Stimulated activated naive CD8-positive, alpha-beta T cell treated with anti-CD3 and anti-CD28 coated beads, Interleukin-15, Interleukin-2, amounts not matched to agents 100 ng/mL and 50 ng/mL, for 24 hours (primary cell): ENCODE data around the gene PRPF19.

ENCODE experiments used
- H3K27ac Mint-ChIP-seq: one replicate; pipeline ENCODE4 v1.8.0; 2021; ENCODE audit warnings: mild to moderate bottlenecking, mixed read lengths
- H3K27me3 Mint-ChIP-seq: one replicate; pipeline ENCODE4 v1.8.0; 2021; ENCODE audit warnings: mixed read lengths
- H3K36me3 Mint-ChIP-seq: one replicate; pipeline ENCODE4 v1.8.0; 2021; ENCODE audit warnings: low read depth, mixed read lengths
- H3K4me1 Mint-ChIP-seq: one replicate; pipeline ENCODE4 v1.8.0; 2021; ENCODE audit warnings: low read depth, mixed read lengths
- H3K4me3 Mint-ChIP-seq: one replicate; pipeline ENCODE4 v1.8.0; 2021; ENCODE audit warnings: mild to moderate bottlenecking, mixed read lengths
- H3K9me3 Mint-ChIP-seq: one replicate; pipeline ENCODE4 v1.8.0; 2021; ENCODE audit warnings: mixed read lengths

PRPF19 gene

DNA sequence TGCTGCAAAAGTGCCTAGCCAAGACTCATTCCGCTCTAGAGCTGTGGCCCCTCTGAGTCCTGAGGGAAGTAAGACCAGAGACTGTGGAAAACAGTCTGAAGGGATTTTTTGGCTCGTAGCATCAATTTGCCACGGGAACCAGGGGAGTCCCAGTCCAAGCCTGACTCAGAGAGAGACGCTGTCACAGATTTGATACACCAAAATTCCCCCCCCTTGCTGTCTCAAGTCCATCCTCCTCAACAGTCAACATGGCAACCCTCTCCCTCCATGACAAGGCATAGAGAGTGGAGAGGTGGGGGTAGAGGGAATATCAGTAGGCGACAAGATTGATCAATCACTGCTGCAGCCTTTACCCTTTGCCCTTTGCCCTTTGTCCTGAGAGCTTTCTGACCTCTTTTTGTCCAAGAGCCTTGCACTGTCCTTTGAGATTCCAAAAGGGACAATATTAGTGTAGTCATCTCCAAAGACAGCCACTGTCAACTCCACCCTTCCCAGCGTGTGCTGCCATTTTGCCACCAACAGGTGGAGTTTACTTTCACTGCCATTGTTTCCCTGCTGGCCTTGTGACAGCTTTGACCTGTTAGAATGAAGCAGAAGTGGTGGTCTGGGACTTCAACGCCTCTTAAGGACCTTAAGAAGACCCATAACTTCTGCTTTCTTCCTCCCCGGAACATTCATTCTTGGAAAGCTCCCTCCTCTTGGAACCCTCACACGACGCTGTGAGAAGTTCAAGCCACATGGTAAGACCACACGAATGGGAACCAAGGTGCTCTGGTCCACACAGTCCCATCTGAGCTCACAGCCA lies 38.3 kb upstream of the PRPF19 start:
- Mint-ChIP-seq H3K27ac (peak overlapping the region; percentile 34), H3K4me3 (no peak overlapping the region), H3K36me3 (peaks cover 5% of the 10 kb centered on the region), H3K27me3 (no peaks in the 10 kb centered on the region), H3K4me1 (peaks cover 11% of the 10 kb centered on the region), H3K9me3 (no peaks in the 10 kb centered on the region)

DNA sequence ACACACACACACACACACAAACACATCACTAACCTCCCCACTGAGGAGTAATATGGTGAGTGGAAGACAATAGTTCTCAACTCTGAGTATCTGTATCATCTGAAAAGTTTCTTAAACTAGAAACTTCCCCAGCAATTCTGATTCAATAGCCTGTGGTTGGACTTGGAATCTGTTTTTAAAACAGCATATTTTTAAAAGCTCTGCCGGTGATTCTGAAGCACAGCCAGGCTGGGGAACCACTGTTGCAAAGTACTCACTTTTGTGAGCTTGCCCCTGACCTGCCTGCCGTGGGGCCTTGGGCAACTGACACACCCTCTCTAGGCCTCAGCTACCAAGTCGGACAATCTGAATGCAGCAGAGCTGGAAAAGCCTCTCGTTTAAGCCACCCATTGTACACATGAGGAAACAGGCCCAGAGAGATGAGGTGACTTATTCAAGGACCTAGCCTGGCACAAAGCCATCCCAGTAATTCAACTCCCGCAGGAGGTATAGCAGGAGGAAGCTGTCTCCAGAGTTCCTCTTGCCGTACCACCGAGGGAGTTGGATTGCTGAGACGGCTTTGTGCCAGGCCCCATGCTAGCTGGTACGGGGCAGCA lies 36.7 kb upstream of the PRPF19 start:
- H3K27ac Mint-ChIP-seq, result no peak overlapping the region
- H3K27me3 Mint-ChIP-seq, result no peaks in the 10 kb centered on the region
- peaks cover 5% of the 10 kb centered on the region for H3K36me3 Mint-ChIP-seq
- peaks cover 6% of the 10 kb centered on the region for H3K4me1 Mint-ChIP-seq
- no peaks in the 10 kb centered on the region for H3K9me3 Mint-ChIP-seq
- H3K4me3 Mint-ChIP-seq, result no peak overlapping the region

DNA sequence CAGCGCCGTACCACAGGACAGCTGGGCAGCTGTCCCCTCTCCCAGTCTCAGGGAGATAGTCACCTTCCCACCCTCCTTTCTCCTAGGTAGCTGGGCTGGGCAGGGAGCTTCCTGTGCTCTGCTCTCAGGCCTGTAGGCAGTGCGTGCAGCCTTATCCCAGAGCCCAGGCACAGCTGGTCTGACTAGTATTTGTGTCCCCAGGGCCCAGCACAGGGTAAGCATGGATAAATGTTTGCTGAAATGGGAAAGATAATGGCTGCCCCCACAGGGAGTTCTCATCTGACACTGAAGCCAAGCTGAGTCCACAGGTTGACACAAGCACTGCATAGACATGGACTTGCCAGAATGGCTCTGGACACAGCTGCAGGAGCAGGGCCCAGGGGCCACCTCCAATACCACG lies 35.8 kb upstream of the PRPF19 start:
- H3K36me3 Mint-ChIP-seq, result peaks cover 5% of the 10 kb centered on the region
- H3K4me1 Mint-ChIP-seq, result peaks cover 6% of the 10 kb centered on the region
- H3K27me3 Mint-ChIP-seq, result no peaks in the 10 kb centered on the region
- no peaks in the 10 kb centered on the region for H3K9me3 Mint-ChIP-seq
- H3K4me3 Mint-ChIP-seq, result no peak overlapping the region
- no peak overlapping the region for H3K27ac Mint-ChIP-seq

DNA sequence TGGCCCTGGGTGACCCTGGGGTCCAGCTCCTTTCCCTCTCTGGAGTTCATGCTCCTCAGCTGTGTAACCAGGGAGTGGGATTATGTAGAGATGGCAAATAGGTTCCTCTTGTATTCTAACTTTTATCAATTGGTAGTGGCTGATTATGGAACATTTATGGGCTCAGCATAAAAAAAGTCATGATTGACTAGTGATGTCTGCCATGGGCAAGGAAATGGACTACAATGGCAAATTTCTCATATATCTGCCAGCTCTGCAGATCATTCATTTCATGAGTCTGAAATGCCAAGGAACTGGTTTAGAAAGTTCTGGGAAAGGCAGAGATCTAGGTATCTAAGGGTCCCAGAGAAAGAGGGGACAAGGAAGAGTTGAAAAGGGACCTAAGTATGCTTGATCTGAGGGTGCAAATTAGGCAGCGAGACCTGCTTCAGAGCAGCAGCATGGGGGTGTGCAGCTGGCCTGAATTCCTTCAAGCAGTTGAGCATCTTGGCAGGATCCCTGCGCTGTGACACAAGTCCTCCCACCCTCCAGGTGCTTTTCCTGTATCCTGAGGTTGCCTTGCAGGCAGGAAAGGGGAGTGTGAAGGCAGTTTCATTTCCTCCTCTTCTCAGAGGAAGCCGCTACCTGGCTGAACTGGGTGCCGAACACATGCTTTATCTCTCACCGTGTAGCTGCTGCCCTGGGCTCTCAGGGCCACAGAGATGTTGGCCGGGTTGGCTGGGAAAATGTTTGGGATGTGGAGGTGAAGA lies 35.2 kb upstream of the PRPF19 start:
- H3K27me3 Mint-ChIP-seq, result no peaks in the 10 kb centered on the region
- no peak overlapping the region for H3K4me3 Mint-ChIP-seq
- H3K9me3 Mint-ChIP-seq, result no peaks in the 10 kb centered on the region
- H3K4me1 Mint-ChIP-seq, result peaks cover 6% of the 10 kb centered on the region
- H3K27ac Mint-ChIP-seq, result no peak overlapping the region
- peaks cover 5% of the 10 kb centered on the region for H3K36me3 Mint-ChIP-seq

DNA sequence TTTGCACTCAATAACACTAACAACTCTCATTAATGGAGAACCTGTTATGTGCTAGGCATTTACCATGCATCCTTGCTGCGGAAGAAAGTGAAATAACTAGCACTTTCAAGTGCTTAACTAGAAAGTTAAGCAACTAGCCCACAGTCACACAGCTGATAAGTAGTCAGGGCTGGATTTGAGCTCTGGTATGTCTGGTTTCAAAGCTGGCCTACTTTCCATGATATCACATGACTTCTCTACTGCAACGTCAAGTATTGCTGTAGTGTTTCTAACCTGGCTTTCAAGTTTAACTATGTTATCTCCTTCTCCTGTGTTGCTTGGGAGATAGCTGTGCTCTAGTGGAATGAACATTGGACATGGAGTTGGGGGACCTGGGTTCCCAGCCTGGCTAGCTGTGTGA lies 33.5 kb upstream of the PRPF19 start:
- Mint-ChIP-seq H3K4me3 (no peak overlapping the region), H3K9me3 (no peaks in the 10 kb centered on the region), H3K36me3 (peaks cover 5% of the 10 kb centered on the region), H3K27ac (no peak overlapping the region), H3K27me3 (no peaks in the 10 kb centered on the region), H3K4me1 (peaks cover 6% of the 10 kb centered on the region)

DNA sequence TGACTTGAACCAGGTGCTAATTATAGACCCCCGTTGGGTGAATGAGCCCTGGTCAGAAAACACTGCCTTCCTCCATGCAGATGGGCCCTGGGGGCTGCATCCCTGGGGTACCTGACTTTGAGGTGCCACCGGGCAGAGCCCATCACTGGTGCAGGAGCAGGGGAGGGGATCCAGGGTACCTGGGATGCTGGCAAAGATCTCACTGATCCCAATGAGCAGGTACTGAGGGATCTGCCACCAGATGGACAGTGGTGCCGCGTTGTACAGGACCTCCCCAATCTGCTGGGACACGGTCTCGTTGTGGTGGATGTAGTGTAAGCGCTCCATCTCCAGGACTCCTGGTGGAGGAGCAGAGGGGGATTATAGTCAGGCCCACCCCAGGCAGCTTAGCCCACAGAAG lies 32.9 kb upstream of the PRPF19 start:
- Mint-ChIP-seq H3K27ac (no peak overlapping the region), H3K9me3 (no peaks in the 10 kb centered on the region), H3K36me3 (peaks cover 3% of the 10 kb centered on the region), H3K27me3 (no peaks in the 10 kb centered on the region), H3K4me1 (peaks cover 3% of the 10 kb centered on the region), H3K4me3 (no peak overlapping the region)

DNA sequence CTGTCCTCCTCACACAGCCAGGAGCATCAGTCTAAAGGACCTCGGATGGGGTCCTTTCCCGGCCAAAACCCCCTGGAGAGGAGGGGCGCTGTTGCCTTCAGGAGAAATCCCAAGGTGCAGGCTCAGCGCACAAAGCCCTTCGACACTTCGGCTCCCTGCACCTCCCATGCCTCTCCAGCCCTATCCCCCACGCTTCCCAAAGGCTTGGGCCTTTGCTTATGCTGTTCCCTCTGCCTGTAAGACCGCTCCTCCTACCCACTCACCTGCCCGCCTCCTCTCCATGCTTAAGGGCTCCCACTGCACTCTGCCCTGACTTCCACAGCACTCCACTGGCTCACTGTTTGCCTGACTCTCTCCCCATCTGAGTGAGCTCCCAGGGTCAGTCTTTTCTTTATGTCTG lies 32.1 kb upstream of the PRPF19 start:
- H3K27me3 Mint-ChIP-seq, result no peaks in the 10 kb centered on the region
- H3K36me3 Mint-ChIP-seq, result no peaks in the 10 kb centered on the region
- H3K9me3 Mint-ChIP-seq, result no peaks in the 10 kb centered on the region
- no peak overlapping the region for H3K27ac Mint-ChIP-seq
- no peaks in the 10 kb centered on the region for H3K4me1 Mint-ChIP-seq
- no peak overlapping the region for H3K4me3 Mint-ChIP-seq

DNA sequence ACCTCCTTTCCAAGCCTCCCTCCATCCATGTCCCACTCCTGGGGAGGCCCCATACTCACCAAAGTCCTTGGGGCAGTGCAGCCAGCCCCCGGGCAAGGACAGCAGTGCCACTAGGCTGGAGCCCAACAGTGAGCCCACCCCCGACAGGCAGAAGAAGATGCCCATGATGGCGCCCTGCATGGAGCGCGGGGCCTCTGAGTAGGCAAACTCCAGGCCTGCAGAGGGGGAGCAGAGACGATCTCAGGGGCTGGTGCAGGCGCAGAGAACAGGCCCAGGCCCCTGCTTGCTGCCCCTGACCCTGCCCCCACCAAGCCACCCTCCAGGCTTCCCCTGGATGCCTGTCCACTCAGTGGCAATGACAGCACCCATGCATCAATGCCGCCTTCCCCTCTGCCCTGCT lies 31.4 kb upstream of the PRPF19 start:
- H3K36me3 Mint-ChIP-seq, result no peaks in the 10 kb centered on the region
- no peak overlapping the region for H3K27ac Mint-ChIP-seq
- H3K9me3 Mint-ChIP-seq, result no peaks in the 10 kb centered on the region
- no peak overlapping the region for H3K4me3 Mint-ChIP-seq
- H3K27me3 Mint-ChIP-seq, result no peaks in the 10 kb centered on the region
- no peaks in the 10 kb centered on the region for H3K4me1 Mint-ChIP-seq

DNA sequence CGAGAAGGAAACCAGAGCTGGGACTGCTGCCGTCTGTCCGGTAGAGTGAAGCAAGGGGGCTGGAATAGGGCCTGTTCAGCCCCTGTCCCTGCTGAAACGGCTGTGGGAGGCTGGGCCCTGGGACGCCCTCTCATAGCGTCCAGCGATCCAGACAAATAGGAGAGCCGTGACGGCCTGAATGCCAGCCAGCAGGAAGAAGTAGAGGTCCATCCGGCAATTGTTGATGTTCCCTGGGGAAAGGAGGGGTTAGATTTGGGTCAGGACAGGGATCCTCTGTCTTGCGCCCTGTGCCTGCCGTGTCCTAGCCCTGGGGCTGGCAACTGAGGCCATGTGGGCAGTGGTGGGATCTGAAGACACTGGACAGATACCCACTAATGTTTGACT lies 30.8 kb upstream of the PRPF19 start:
- Mint-ChIP-seq H3K36me3 (no peaks in the 10 kb centered on the region), H3K9me3 (no peaks in the 10 kb centered on the region), H3K27ac (no peak overlapping the region), H3K4me1 (no peaks in the 10 kb centered on the region), H3K27me3 (no peaks in the 10 kb centered on the region), H3K4me3 (no peak overlapping the region)

DNA sequence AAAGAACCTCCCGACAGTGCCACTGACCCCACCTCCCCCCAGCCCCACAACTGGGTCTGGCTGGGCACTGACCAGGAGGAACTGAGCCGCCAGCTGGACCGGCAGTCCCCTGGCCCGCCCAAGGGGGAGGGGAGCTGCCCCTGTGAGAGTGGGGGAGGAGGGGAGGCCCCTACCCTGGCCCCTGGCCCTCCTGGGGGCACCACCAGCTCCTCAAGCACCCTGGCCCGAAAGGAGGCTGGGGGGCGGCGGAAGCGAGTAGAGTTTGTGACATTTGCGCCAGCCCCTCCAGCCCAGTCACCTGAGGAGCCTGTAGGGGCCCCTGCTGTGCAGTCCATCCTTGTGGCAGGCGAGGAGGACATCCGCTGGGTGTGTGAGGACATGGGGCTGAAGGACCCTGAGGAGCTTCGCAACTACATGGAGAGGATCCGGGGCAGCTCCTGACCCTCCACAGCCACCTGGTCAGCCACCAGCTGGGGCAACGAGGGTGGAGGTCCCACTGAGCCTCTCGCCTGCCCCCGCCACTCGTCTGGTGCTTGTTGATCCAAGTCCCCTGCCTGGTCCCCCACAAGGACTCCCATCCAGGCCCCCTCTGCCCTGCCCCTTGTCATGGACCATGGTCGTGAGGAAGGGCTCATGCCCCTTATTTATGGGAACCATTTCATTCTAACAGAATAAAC lies 30.2 kb upstream of the PRPF19 start:
- no peaks in the 10 kb centered on the region for H3K4me1 Mint-ChIP-seq
- H3K36me3 Mint-ChIP-seq, result no peaks in the 10 kb centered on the region

DNA sequence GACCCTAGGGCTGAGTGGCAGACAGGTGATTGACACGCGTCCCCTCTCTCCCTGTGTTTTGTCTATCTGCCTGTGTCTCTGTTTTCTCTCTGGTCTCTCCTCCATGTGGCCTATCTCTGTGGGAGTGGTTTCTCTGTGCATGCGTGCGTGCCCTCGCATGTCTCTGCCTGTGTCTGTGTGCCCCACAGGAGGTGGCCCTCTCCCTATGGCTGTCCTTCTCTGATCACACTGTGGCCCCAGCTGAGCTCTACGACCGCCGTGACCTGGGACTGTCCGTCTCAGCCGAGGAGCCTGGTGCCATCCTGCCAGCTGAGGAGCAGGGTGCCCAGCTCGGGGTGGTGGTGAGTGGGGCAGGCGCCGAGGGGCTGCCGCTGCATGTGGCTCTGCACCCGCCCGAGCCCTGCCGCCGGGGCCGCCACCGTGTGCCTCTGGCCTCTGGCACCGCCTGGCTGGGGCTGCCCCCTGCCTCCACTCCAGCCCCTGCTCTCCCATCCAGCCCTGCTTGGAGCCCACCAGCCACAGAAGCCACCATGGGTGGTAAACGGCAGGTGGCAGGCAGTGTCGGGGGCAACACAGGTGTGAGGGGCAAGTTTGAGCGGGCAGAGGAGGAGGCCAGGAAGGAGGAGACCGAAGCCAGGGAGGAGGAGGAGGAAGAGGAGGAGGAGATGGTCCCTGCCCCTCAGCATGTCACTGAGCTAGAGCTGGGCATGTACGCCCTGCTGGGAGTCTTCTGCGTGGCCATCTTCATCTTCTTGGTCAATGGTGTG lies 29.5 kb upstream of the PRPF19 start:
- Mint-ChIP-seq H3K4me3 (no peak overlapping the region), H3K27ac (no peak overlapping the region), H3K4me1 (no peaks in the 10 kb centered on the region), H3K27me3 (no peaks in the 10 kb centered on the region), H3K9me3 (no peaks in the 10 kb centered on the region), H3K36me3 (no peaks in the 10 kb centered on the region)

More for the DNA sequence above, 30.2 kb upstream of the PRPF19 start:
- H3K27ac Mint-ChIP-seq, result no peak overlapping the region
- no peaks in the 10 kb centered on the region for H3K27me3 Mint-ChIP-seq
- no peak overlapping the region for H3K4me3 Mint-ChIP-seq
- no peaks in the 10 kb centered on the region for H3K9me3 Mint-ChIP-seq

DNA sequence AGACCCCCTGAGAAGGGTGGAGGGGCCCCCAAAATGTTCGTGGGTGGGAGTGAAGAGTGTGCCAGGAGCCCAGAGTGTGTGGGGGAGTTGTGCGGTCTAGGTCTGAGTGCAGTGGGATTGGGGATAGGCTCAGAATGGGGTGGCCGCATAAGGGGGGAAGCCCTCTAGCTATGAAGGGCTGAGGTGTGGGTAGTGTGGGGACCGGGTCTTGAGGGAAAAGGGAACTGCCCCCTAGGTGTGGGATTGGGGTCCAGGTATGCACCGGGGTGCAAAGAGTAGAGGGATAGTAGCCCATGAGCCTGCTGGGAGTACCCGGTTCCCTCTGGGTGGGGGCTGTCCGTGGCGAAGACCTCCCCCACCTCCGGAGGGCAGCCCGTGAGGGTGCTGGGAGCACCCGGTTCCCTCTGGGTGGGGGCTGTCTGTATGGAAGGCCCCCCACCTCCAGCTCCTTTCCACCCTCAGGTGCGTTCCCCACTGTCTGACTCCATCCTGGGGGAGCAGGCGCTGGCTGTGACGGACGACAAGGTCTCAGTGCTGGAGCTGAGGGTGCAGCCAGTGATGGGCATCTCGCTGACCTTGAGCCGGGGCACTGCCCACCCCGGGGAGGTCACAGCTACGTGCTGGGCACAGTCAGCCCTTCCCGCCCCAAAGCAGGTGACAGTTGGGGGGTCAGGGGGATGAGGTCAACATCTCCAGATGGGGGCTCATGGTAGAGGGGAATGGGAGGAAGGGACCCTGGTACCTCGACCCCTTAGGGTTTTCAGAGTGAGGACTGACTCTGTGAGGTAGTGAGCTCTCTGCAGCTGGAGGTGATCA lies 28.6 kb upstream of the PRPF19 start:
- Mint-ChIP-seq H3K4me1 (no peaks in the 10 kb centered on the region), H3K4me3 (no peak overlapping the region), H3K9me3 (no peaks in the 10 kb centered on the region), H3K27me3 (no peaks in the 10 kb centered on the region), H3K27ac (no peak overlapping the region), H3K36me3 (no peaks in the 10 kb centered on the region)

DNA sequence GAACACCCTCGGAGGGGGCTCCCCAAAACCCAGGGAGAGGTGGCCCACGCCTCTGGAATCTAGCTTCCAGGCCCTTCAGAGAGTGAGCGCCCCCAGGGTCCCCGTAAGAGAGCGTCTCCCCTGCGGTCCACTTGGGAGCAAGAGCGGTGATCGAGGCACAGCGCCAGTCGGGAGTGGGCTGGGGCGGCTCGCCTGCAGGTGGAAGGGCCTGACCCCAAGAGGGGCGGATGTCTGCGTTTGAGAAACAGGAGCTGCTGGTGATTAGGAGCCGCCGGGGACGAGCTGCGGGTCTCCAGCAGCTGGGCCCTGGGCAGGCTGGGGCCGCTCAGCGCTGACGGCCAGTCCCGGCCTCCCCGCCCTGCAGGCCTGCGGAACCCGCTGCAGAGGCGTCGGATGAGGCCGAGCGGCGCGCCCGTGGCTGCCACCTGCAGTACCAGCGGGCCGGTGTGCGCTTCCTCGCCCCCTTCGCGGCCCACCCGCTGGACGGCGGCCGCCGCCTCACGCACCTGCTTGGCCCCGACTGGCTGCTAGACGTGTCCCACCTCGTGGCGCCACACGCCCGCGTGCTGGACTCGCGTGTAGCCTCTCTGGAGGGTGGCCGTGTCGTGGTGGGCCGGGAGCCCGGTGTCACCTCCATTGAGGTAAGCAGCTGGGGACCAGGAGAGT lies 27.9 kb upstream of the PRPF19 start:
- H3K4me1 Mint-ChIP-seq, result no peaks in the 10 kb centered on the region
- H3K4me3 Mint-ChIP-seq, result no peak overlapping the region
- H3K27ac Mint-ChIP-seq, result no peak overlapping the region
- no peaks in the 10 kb centered on the region for H3K27me3 Mint-ChIP-seq
- no peaks in the 10 kb centered on the region for H3K36me3 Mint-ChIP-seq
- H3K9me3 Mint-ChIP-seq, result no peaks in the 10 kb centered on the region
